GM19238 (cell line): ENCODE data around the gene GRK5.

Source experiments
- DNase-seq: peaks from one replicate; pipeline ENCODE4 v3.0.0; 2011; ENCODE audit warnings: low spot score; ENCODE audit not compliant: insufficient read length

The GRK5 gene

DNA sequence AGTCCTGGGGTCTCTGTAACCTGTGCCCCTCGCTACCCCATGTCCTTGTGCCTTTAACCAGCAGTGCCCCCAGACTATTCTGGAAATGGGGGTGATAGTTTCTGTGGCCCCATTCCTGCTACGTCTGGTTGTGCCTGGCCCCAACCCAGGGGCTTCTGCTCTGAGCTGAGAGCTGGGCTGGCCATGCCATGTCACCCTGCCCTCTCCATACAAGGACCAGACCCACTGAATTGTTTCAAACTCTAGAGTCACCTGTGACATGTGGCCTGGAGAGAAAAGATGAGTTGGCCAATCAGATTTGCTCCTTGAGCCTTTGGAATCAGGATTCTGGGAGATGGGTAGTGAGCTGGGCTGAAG is 108.6 kb downstream of the GRK5 start:
- no peak for DNase-seq

DNA sequence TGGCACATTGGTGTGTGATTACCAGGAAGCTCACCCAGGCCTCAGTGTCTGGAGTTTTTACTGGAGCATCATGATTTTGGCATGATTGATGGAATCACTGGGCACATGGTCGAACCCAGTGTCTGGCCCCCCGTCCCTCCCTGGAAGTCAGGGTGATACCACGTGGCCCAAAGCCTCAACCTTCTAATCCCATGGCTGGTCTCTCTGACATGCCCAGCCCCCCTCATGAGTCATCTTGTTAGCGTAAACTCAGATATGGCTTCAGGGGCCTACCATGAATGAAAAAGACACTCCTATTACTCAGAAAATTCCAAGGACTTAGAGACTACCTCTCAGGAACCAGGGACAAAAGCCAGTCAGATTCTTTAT is 109.3 kb downstream of the GRK5 start:
- no peak for DNase-seq

DNA sequence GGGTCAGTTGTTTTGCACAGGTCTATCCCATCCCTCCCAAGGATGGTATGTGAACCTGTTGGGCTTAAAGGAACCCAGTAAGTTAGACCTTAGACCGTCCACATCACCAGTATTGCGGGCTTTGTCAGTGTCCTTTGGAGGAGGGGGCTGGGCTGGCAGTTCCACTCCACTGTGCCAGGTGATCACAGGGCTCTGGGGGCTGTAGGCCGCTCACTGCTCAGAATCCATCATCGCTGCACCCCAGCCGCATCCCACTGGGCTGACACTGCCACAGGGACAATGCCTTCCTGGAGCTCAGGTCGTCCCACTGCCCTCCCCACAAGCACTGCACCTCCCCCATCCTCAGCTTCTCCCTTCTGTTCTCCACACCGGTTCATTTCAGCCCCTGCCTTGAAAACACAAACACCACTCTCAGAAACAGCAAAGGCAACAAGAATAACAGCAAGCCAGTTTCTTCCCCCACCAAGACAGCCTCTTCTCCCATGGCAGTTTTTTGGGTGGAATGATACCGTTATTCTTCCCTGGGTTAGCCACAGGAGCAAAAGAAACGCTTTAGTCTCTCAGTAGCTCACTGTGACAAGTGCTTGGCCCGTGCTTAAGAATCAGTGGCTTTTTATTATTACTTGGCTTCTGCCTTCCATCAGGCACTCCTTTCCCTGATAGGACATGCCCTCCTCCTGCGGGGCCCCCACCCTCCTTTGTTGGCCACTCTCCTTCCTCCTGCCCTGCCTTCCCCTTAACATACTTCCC is 111.2 kb downstream of the GRK5 start:
- no peak for DNase-seq

DNA sequence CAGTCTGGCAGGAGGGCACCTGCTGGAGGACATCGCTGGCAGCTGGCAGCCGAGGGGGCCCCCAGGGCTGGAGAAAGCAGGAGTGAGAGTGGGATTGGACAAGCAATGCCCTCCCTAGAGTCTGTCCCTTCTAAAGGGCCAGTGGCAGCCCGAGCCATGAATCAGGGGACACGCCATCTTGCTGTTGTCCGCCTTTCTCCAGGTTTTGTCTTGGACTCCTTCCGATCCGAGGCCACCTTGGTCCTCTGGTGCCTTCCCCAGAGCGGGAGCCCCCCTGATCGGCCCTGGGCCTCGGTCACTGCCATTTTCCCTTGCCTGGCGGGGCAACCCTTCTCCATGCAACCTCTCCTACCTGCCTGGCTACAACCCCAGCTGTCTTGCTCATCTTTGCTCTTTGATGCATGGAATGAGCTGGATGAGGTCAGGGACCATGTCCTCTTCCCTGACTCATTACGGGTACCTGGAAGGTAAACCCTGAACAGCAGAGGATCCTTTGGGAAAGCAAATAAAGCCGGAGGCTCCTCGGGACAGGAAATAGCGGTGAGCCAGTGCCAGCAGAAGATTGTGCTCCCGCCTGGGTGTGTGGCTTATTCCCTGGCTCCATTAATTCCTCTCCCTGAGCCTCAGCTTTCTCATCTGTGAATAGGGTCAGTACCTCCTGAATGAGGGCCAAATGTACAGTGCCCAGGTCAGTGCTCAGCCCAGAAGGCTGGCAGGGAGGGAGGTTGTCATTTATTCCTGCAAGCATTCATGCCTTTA is 112.0 kb downstream of the GRK5 start:
- DNase-seq = no peak

DNA sequence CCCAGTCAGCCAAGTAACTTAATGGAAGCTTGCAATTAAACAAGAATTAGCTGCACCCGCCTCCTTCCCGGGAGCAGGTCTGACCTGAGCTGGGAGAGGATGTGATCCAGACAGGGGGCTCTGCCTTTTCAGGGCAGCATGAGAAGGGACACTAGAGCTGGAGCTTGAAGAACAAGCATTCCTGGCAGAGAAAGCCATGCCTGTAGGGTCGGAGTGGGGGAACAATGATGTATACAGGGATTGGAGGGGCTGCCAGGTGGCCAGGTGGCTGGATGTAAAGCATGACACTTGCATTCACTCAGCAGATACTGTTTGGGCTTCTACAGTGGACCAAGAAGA is 112.5 kb downstream of the GRK5 start:
- no peak for DNase-seq

DNA sequence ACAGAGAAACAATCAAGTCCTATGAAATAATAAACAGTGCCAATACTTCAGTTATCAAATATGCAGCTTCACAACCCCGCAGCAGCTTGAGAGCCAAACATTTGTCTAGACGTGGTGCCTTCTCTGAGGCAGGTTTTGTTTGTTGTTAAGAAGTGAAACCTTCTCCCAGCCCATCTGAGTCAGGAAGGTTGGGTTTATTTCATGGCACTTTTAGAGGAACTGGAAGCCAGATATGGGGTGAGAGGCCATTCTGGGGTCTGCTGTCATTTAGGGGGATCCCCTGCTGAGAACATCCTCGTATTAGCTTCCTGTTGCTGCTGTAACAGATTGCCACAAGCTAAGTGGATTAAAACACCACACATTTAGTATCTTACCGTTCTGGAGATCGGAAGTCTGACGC is 113.6 kb downstream of the GRK5 start:
- DNase-seq = no peak

DNA sequence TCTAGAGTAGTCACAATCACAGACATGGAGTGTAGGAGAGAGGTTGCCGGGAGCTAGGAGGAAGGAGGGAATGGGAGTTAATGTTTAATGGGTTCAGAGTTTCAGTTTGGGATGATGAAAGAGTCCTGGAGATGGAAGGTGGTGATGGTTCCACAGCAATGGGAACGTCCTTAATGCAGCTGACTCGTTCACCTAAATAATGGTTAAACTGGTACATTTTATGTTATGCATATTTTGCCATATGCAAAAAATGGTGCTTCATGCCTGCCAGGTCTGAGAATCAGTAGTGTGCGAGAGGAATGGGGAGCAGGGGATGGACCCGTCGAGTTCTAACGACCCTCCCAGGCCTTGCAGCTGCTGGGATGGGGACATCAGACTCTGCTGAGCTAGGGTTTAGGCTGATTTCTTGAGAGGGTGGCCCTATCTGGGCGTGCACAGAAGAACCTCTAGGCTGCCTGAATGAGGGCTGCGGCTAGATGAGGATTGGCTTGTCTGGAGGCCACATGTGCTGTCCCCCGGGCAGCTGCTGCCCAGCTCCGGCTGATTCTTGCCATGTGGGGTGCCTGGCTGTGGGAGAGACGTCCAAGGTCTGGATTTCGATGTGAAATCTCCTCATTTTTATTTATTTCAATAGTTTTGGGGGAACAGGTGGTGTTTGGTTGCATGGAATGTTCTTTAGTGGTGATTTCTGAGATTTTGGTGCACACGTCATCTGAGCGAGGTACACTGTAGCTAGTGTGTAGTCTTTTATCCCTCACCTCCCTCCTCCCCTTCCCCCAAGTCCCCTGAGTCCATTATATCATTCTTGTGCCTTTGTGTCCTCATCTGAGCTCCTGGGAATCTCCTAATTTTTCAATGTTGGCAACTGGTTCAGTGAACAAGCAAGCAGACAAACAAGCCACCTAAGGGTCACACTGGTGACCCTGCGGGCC is 116.0 kb downstream of the GRK5 start:
- DNase-seq = no peak

DNA sequence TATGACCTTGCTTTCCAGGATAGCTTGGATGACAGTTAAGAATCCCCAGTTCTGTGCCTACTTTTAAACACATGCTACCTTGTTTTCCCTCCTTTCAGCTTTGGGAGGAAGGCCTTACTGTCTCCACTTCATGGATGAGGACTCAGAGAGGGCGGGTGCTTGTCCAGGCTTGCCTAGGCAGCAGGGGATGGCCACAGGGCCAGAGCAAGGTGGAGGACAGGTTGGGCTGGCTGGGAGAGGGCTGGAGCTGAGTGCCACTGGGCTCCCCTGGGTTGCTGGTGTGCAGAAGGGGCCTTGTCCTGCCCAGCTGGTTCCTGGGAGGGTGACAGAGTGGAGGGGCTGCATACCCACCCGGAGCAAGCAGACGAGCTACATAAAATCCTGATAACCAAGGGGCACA is 117.8 kb downstream of the GRK5 start:
- DNase-seq = no peak

DNA sequence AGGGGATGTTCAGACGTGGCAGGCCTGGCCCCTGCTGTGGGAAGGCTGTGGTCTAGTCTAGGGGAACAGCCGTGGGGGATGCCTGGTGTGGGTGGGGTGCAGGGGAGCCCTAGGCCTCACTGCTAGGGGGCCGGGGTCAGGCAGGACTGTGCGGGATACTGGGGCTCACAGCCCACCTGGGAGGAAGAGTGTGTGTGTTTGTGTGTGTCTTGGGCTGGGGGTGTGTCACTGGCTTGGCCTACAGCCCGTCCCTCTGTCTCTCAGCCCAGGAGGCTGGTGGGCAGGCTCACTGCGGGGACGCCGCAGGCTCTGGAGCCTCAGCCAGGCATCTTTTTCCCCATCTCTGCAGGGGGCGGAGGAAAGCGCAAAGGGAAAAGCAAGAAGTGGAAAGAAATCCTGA is 118.8 kb downstream of the GRK5 start:
- DNase-seq = no peak

DNA sequence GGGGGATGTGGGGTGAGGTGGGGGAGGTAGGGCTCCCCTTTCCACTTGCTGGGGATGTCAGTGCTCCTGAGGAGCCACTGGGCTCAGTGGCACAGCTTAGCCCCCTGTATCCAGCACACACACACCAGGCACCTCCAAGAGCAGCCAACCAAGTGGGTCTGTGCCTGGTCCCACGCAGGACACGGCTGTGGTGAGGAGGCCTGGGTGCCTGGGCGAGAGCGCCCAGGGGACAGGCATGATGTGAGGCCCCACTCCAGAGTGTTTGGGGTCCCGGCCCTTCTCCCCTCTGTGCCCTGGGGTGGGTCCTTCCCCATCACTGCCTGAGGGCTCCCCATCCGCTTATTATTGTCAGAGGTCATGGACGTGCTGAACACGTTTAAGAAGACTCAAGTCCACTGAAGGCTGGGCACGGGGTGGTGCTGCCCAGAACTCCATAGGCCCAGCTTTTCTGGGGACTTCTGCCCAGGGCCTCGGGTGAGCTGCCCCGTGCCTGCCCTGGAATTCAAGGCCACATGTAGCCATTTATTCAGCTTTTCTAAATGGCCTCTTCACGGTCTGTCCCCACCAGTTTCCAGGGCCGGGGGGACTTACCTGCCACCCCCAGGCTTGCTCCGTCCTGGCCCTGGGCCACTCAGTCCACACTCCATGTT is 119.8 kb downstream of the GRK5 start:
- DNase-seq = no peak

DNA sequence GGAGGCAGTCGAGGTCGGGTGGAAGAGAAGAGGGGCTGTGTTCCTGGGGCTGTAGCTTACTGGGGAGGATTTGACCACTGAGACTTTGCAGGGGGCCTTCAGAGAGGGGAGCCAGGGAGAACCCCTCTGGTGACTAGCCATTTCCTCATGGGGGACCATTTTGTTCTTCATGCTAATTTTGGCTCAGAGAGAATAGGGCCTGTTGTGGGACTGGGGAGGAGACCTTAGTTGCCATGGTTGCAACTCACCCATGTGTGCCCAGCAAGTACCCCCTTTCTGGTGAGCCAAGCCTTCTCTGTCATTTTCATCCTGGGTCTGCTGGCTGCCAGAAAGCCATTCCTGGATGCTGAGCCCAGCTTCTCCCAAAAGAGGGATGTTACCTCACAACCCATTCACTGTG is 120.9 kb downstream of the GRK5 start:
- DNase-seq = no peak

DNA sequence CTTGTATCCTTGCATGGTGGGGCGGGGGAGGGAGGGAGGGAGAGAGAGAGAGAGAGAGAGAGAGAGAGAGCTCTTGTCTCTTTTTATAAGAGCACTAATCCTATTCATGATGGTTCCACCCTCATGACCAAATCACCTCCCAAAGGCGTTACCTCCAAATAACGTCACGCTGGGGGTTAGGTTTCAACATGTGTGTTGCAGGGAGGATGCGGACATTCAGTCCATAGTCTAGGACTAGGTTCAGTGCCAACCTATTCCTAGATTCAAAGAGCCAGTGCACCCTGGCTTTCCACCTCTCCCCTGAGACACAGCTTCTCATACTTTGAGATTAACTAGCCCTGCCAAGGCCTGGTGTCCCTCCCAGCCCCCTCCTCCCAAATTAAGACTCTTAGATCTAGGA is 123.0 kb downstream of the GRK5 start:
- DNase-seq = no peak

DNA sequence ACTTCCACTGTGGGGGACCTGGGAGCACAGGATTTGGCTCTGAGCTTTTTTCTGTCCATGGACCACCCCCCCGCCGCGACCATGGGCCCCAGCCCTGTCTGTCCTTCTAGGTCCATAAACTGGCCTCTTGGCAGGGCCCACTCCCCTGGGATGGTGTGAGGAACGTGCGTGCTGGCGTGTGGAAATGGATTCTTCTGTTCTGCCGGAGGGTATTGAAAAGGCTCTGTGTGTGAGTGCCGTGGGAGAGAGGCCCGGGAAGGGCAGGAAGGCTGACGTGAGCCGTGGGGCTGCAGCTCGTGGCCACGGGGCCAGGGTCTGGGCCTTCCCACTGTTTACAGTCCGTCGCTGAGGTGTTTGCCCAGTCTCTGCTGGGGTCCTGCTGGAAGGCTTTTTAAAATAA is 123.7 kb downstream of the GRK5 start:
- no peak for DNase-seq

DNA sequence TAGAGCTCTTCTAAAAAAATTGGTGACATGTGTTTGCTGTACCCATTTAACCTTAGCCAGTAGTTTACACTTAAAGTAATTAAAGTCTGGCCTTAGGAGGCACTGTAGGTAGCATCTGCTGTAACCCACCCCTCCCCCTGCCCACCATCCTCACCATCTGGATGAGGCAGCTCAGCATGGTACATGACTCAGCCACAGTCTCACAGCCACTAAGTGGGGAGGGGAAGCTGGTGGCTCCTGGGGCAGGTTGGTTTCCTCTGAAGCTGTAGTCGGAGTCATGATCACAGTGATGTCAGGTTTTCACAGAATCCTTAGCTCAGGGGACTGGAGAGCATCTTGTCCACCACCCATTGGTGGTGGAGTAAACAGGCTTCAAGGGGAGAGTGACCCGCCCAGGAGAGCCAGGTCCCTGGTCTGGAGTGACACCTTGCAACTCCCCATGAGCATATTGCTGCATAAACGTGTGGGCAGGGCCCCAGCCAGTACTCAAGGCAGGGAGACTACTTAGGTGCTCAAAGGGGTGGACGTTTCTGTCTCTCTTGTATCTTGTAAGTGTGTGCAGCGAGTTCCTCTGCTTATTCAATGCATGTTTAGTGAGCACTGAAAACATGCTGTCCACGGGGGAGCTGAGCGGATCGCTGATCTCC is 125.9 kb downstream of the GRK5 start:
- no peak for DNase-seq

DNA sequence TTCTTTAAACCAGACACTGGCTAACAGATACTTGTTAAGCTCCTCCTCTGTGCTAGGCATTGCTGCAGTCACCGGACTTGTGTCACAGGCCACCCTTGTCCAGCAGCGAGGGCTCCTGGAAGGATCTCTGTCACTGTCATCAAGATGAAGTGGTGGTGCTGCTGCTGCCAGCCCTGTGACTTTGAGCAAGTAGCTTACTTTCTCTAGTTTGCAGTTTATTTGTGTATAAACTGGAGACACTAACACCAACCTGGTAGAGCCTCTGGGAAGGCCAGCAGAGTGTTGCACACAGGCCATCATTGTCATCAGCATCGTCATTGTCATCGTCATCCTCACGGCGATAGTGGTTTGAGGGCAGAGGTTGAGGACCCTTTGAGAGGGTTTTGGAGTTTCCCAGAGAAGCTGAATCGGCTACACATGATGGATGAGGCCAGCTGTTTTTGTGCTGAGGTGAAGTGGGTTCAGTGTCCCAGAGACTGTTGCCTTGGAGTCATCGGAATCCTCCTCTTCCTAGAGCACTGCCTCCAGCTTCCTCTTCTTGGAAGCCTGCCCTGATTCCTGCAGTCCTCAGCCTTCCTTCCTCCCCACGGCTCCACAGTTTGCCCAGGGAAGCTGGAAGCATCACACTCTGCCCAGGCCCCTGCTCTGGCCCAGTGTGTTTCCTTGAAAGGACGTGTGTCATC is 128.4 kb downstream of the GRK5 start:
- DNase-seq = no peak

DNA sequence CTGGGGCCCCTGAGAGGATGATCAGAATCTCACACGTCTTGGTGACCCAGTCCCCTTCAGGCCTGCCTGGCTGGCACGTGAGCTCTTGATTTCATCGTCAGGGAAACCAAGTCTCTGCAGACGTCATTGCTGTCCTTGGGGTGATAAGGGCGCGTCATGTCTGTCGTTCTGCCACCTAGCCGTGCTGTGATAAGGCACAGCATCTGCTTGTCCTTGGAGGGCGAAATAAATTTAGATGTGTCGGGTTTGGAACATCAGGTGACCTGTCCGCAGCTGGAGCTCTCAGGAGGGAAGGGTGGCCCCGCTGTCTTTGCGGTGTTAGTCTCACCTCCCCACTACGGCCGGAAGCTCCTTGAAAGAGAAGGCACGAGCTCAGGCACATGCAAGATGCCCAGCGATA is 129.2 kb downstream of the GRK5 start:
- DNase-seq = no peak

DNA sequence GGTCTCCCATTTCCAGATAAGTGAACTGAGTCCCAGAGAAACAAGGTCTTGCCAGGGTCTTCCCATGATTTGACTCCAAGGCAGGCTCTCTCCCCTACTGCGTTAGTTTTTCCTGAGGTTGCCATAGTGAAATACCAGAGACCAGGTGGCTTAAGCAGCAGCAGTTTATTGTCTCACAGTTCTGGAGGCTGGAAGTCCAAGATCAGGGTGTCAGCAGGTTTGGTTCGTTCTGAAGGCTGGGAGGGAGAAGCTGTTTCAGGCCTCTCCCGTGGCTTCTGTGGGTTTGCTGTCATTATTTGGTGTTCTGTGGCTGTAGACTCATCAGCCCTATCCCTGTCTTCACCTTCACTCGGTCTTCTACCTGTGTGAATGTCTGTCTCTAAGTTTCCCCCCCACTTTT is 129.9 kb downstream of the GRK5 start:
- DNase-seq = no peak

DNA sequence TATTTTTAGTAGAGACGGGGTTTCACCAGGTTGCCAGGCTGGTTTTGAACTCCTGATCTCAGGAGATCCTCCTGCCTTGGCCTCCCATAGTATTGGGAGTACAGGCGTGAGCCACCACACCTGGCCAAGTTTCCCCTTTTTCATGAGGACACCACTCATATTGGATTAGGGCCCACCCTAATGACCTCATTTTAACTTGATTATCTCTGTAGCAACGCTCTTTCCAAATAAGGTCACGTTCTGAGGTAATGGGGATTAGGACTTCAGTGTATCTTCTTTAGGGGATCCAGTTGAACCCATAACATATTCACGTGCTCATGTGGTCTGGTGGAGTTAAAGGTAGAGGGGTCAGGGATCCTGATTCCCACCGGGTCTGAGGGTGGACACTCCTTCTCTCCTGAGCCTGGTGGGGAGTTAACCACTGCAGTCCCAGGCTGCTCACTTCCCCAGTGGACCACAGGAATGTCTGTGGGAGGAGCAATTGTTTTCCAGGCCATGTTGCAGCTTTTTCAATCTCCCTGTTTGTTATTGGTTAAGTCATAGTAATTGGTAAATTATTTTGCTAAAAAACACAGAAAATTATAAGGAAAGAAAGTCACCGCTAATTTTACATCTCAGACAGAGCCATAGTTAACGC is 130.5 kb downstream of the GRK5 start:
- no peak for DNase-seq

DNA sequence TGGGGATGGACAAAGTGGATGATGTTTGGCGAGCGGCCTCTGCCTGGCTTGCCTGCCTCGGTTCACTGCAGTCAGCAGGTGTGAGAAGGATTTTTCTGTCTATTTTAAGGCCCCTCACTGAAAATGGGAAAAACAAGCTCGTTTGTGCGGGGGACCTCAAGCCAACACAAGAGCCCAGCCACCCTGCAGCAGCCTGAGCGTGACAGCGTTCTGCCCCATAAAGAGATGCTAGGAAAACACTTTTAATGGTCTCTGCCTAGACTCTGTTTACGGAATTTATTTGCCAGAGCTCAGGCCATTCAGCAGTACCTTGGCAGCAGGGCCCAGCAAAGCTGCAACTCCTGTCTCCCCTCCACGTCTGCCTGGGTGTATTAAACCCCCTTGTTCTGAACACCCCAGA is 131.7 kb downstream of the GRK5 start:
- DNase-seq = no peak

DNA sequence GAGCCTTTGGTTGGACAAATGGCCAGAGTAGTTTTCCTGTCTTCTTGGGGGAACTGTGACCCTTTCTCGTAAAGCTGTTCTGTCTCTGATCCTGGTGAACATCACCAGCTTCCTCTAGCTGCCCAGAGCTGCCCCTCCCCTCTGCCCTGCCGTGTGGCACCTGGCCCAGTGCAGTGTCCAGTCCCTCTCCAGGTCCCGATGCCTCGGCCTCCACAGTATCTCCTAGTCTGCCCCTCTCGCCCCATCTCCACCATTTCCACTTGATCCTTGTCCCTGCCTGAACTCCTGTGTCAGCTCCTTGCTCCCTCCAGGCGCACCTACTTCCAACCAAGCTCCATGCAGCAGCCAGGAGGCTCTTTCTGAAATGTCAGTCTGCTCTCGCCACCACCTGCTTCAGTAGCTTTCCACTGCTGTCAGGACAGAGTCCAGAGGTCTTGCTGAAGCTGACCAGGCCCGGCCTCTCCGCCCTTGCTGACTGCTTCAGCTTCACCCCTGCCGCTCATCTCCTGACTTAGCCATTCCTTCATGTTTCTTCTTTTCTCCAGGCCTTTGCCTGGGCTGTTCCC is 133.6 kb downstream of the GRK5 start:
- no peak for DNase-seq
